Forelimb muscle (tissue), 1 donor: ENCODE data around the gene ARMC10. TPM values are rescaled to one million over a fixed set of nuclear protein-coding genes. Genes with fewer than 3 reads are reported as not detected.
"Not testable (repeated sequence)": the region's sequence is repeated elsewhere in the genome, so short reads cannot be mapped to it uniquely, and the experiment has no call there.

Experiments
- DNase-seq: peaks from one replicate; pipeline ENCODE4 v3.0.0-alpha.2; 2013; ENCODE audit warnings: low read depth
- polyA plus RNA-seq: library from polyadenylated mRNA; unstranded; fragments of 120-200 nt; gene quantifications from one replicate; pipeline ENCODE4 v1.2.1, GENCODE V29; 2013; ENCODE audit not compliant: insufficient read length

ARMC10 gene
- 20.0 TPM for polyA plus RNA-seq

GRCh38 chr7:103074519-103075336 is at the start of gene ARMC10, which contains the start of gene FBXL13:
TSS of gene ARMC10 (plus strand) at chr7:103075140. CDS start at chr7:103075273, 133 bp downstream.
TSS of gene FBXL13 (minus strand) at chr7:103074796.
- peak; percentile 73 for DNase-seq

GRCh38 chr7:103025341-103025740 is 49.6 kb upstream of the ARMC10 start:
- DNase-seq: no peak

GRCh38 chr7:103031024-103031423 is 43.9 kb upstream of the ARMC10 start:
- no peak for DNase-seq

DNA sequence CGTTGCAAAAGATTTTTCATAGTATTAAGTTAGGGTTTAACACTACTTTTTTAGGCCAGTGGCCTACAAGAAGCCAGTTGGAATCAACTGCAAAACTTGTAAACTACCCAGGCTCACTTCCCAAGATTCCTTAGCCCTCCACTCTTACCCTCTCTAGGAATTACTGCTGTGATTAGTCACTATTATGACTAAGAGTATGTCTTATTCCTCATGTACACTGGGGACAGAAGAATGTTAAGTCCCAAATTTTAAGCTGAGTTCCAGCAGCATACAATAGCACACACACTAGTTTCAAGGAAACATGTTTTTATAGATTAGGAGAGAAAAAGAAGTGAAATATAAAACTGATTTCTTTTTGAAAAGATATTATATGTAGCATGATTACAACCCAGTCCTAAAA is 43.2 kb upstream of the ARMC10 start:
- DNase-seq: no peak

- DNase-seq: not testable (repeated sequence)
Measured at GRCh38 chr7:103034318-103034717, 40.6 kb upstream of the ARMC10 start.

- no peak for DNase-seq
Measured at GRCh38 chr7:103037476-103037822, 37.5 kb upstream of the ARMC10 start.

- not testable (repeated sequence) for DNase-seq
Measured at GRCh38 chr7:103037823-103038739, 36.9 kb upstream of the ARMC10 start.

- not testable (repeated sequence) for DNase-seq
Measured at GRCh38 chr7:103041815-103042214, 33.1 kb upstream of the ARMC10 start.

GRCh38 chr7:103048833-103049232 is 26.1 kb upstream of the ARMC10 start:
- no peak for DNase-seq

- no peak for DNase-seq
Measured at GRCh38 chr7:103051519-103051918, 23.4 kb upstream of the ARMC10 start.

DNA sequence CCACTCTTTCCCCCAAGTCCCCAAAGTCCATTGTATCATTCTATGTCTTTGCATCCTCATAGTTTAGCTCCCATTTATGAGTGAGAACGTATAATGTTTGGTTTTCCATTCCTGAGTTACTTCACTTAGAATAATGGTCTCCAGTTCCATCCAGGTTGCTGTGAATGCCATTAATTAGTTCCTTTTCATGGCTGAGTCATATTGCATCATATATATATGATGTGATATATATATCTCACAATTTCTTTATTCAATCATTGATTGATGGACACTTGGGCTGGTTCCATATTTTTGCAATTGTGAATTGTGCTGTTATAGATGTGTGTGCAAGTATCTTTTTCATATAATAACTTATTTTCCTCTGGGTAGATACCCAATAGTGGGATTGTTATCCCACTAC is 18.9 kb upstream of the ARMC10 start:
- not testable (repeated sequence) for DNase-seq

DNA sequence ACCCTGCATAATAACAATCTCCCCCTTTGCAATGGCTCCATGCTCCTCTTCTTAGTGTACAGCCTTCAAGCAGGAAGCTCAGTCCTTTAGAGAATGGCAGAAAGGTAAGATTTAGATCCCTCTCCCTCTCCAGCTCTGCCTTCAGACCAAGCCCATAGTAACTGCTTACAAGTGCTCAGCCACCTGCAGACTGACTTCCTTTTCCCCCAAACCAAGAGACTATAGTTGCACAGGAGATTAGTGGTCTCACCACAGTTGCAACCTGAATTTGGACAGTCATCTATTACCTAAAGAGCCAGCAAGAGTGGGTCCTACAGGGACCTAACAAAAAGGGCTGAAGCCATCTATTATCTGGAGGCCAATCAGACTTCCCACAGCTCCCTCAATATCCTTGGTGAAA is 16.8 kb upstream of the ARMC10 start:
- no peak for DNase-seq

- DNase-seq: no peak
Measured at GRCh38 chr7:103059471-103059870, 15.5 kb upstream of the ARMC10 start.

DNA sequence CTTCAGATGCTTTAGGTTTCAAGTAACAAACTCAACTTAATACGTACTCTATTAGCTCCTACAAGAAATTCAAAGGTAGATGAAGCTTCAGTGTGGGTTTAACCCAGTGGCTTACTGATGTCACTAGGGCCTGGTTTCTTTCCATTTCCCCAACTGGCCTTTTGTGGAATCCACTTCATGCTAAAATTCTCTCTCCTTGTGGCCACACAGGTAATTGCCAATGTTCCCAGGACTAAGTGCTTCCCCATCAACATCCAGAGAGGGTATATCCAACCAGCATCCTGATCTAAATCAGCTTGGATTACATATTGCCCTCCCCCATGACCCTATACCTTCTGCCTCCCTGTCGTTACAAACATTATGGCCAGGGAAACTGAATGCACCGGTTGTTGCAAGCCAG is 11.0 kb upstream of the ARMC10 start:
- DNase-seq: no peak

GRCh38 chr7:103065667-103066066 is 9.3 kb upstream of the ARMC10 start:
- no peak for DNase-seq

DNA sequence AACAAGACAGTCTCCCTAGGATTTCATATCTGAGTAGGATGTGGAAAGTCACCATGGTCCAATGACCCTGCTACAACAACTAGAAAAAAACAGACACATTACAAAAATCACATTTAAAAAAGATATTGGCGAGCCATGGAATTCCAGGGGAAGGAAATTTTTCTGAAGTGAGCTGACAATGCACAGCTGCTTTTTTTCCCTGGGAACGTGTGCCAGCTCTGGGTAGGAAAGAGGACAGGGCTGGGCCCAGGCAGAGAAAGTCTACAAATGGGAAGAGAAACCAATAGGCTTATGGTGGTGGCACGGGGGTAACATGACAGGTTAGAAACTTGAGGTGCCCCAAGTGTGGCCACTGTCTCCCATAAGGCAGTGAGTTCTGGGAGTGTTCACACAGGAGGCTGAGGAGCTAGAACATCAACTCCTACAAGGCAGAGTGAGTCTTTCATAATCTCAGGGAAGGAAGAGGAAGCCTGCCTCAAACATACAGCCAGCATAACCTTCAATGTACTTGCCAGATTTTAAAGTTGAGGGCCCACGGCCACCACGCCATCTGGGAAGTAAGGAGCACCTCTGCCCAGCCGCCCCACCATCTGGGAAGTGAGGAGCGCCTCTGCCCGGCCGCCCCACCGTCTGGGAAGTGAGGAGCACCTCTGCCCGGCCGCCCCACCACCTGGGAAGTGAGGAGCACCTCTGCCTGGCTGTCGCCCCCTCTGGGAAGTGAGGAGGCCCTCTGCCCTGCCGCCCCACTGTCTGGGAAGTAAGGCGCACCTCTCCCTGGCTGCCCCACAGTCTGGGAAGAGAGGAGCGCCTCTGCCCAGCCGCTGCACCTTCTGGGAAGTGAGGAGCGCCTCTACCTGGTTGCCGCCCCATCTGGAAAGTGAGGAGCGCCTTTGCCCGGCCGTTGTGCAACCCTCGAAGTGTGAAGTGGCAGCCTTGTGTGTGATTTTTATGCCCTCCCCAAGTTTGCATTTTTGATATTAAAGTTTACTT is 6.2 kb upstream of the ARMC10 start:
- DNase-seq: no peak

GRCh38 chr7:103071000-103071399 is 3.9 kb upstream of the ARMC10 start:
- no peak for DNase-seq

GRCh38 chr7:103073989-103074518 is 886 bp upstream of the ARMC10 start:
- no peak for DNase-seq

DNA sequence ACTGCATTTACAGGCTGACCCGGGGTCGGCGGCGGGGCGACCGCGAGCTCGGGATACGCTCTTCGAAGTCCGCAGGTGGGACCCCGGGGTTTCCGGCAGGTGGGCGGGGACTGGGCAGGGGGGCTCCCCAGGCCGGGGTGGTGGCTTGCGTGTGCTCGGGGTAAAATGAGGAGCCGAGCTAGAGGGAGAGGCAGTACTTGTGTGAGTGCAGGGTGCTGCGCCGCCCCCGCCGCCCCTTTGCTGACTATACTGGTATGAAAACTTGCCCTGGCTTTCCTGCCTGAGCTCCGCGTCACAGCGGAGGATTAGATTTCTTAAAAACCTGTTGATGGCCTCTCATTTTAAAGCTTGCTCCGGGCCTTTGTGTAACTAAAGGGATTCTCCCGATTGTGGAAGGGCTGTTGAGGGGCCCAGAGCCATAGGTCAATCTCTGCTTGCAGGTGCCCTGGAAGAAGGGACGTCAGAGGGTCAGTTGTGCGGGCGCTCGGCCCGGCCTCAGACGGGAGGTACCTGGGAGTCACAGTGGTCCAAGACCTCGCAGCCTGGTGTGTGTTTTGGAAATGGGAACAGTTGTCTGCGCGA is 488 bp downstream of the ARMC10 start:
- DNase-seq: no peak

GRCh38 chr7:103076764-103077163 is 1.8 kb downstream of the ARMC10 start:
- DNase-seq: no peak

- DNase-seq: no peak
Measured at GRCh38 chr7:103077318-103077717, 2.4 kb downstream of the ARMC10 start.
